Jurkat, Clone E6-1 (cell line): ENCODE results near the gene CCDC74A.
"Not testable (repeated sequence)": the region's sequence is repeated elsewhere in the genome, so short reads cannot be mapped to it uniquely, and the experiment has no call there.

Experiments
- DNase-seq: peaks from one replicate; pipeline ENCODE4 v3.0.0-alpha.2; 2011; ENCODE audit warnings: low read depth, low spot score
- H3K4me3 ChIP-seq: 2 replicates; pipeline ENCODE4 v1.5.1; 2011; ENCODE audit warnings: mild to moderate bottlenecking, low read length, control low read depth, moderate library complexity

CCDC74A gene

DNA sequence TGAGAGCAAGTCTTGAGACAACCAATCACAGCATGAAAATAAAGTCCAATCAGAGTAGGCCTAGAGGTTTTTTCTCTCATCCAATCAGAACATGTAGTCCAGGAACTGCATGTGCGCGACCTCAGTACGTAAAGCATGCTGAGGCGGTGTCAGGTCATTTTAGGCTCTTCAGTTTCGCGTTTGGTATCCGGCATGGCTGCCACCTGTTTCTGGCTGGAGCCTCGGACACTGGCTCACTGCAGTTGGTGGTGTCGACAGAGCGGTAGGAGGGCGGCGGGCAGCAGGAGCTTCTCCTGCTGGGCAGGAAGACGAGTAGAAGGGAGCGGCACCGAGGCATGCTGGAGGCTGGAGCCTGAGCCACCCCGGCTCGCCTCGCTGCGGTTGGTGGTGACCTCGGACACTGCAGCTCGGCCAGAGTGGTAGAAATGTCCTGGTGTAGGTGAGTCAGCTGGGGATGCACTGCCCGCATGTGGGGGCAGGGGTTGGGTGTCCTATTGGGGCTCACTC, 15.8 kb downstream of the CCDC74A start:
- H3K4me3 ChIP-seq = no peak overlapping the region
- no peak for DNase-seq

DNA sequence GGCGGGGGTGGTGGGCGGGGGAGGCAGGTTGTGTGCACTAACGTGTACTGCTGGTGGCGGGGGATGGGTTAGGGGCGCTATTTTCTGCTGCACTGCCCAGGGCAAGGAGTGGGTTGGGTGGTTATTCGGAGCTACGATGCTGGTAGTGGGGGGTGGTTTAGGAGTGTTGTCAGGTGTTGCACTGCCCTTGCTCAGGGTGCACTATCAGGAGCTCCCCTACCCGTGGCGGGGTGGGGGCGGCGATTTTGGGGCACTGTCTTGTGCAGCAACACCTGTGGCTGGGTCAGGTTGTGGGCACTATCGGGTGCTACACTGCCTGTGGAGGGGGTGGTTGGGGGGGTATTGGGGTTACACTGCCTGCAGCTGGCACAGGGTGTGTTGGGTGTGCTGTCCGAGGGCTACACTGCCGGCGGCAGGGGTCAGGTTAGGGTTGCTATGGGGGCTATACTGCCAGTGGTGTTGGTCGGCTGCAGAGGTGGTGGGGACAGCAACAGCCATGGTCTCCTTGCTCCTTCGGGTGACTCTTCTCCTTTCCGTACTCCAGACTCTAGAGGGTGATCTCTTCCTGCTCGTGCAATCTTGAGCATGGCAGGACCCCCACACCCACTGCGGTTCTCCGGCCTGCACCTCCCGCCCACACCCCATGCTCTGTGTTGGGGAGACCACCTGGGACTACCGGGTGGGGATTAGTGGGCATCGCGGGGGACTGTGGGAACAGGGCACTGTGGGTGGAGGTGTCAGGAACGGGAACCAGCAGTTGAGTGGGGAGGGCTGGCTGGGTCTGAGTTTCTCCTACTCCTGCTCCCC, 16.5 kb downstream of the CCDC74A start:
- H3K4me3 ChIP-seq, DNase-seq: not testable (repeated sequence)

DNA sequence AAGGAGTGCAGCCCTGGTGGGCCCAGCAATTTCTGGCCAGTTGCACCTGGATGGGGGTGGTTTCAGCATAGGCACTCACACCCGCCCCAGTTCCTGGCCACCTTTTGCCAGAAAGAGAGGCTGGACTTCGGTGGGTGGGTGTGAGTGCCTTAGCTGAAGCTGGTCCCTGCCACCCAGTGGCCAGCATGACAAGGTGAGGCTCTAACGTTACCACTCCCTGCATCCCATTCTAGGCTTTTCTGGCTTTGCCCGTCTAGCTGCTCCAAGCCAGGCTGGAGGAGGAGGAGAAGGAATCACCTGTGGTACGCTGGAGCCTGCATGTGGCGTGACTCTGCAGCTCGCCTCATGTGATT, 17.1 kb downstream of the CCDC74A start:
- H3K4me3 ChIP-seq, DNase-seq: not testable (repeated sequence)

DNA sequence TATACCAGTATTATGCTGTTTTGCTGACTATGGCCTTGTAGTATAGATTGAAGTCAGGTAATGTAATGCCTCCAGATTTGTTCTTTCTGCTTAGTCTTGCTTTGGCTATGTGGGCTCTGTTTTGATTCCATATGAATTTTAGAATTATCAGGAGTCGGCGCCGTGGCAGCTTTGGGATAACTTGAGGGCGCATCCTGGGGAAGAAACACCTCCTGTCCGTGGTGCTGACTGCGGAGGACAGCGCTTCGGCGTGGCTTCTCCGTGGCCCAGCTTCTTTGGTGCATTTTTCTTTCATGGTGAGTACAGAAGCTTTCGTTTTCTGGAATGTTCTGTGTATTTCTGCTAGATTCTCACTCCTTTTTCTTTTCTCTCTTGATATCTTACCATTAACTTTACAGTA, 25.2 kb downstream of the CCDC74A start:
- DNase-seq = no peak
- H3K4me3 ChIP-seq = no peak overlapping the region

DNA sequence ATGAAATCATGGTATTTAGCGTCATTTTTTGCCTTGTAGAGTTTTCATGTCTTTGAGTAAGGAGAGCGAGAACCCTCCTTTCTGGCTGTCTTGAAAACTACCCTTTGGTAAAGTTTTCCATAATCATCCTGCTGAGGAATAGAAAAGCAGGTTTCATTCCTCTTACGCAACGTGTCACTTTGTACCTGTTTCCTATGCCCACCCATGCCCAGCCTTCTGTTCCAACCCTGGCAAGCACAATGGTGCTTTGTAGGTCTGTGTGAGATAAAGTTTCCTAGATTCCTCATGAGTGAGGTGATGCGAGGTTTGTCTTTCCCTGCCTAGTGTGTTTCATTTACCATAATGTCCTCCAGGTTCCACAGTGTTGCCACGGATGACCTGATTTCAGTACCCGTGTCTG, 29.3 kb downstream of the CCDC74A start:
- no peak overlapping the region for H3K4me3 ChIP-seq
- no peak for DNase-seq

DNA sequence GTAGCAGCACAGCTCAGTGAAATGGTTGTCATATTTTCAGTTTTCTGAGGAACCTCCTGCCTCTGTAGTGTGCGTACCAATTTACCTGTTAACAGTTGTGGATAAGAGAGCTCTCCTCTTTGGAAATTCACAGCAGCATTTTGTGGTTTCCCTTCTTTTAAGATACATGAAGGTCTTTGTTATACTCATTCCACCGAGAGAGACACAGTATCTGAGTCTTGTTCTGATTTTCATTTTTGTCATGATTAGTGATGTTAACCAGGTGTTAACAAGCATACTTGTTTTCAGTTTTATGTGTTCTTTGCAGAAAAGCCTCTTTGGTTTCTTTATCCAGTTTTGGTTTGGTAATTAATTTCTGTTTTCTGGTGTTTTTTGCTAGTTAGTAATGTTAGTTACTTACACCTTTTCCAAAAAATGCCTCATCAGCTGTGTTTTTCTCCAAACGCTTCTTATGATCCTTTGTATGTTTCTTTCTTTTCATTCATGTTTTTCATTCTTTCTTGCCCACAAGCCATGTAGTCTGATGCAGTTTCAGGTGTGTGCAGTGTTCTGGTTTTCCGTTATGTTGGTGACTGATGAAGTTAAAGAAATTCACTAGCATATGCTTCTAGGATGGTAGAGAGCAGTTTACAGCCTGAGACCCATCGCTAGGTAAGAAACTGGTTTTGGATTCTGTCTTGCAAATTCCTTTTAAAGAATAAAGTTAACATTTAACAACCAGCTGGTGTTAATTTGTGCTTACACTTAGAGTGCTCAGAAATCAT, 30.1 kb downstream of the CCDC74A start:
- DNase-seq = no peak
- H3K4me3 ChIP-seq = no peak overlapping the region

DNA sequence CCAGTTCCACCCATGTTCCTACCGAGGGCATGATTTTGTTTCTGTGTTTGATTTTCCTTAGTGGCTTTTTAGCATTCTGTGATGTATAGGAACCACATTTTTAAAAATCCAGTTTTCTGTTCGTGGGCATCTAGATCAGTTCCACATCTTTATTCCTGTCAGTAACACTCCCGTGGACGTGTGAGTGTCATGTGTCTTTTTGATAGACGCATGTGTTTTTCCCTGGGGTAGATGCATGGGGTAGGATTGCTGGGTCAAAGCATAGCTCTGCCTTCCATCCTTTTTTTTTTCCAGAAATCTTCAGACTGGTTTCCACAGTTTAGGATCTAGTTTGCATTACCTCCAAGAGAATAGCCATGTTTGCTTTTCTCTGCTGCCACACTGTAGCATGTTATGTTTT, 38.7 kb downstream of the CCDC74A start:
- no peak for DNase-seq
- no peak overlapping the region for H3K4me3 ChIP-seq

DNA sequence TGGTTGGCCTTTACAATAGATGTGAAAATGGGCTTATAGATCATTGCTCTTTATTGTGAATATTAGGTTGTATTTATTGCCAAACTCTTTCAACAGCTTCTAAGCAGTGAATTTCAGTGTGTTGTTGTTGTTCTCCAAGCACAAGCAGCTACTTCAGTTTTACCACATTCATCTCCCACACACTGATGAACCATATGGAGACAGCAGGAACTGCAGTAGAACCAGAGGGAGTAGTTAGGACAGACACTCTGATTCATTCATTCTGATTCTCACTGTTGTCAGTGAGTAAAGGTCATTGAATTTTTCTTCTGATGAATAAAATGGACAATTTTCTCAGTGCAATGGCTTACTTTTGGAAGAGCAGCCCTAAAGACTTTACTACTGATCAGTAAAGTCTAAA, 40.2 kb downstream of the CCDC74A start:
- no peak for DNase-seq

DNA sequence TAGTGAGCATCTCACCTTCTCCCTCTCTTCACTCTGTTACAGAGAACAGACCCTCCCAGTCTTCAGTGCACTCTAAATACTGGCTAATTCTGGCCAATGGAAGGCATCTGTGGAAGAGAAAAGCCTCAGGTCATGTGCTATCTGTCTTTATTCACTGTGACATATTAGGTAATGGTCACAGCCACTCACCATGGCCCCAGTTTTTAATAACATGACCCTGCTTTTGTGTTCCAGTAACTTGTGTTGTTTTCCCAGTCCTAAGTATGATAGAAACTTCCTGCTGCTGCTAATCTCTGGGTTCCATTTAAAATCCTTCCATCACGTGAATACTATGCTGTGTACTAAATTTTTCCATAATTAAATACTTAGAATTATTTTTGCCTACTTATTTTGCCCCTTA, 40.7 kb downstream of the CCDC74A start:
- not testable (repeated sequence) for H3K4me3 ChIP-seq, DNase-seq

More for the DNA sequence above, 40.2 kb downstream of the CCDC74A start:
- H3K4me3 ChIP-seq = no peak overlapping the region

DNA sequence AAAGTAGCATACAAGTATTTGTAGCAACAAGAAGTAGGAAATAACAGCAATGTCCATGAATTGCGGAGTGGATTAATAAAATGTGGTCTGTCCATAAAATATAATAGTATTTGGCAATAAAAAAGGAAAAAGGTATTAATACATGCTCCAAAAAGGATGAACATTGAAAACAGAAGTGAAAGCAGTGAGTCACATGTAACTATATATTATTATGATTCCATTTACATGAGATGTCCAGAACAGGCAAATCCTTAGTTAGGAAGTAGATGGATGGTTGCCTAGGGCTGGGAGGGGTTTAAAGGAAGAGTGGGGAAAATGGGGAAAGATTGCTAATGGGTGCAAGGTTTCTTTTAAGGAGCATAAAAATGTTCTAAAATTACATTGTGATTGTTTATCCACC, 44.5 kb downstream of the CCDC74A start:
- DNase-seq = no peak

DNA sequence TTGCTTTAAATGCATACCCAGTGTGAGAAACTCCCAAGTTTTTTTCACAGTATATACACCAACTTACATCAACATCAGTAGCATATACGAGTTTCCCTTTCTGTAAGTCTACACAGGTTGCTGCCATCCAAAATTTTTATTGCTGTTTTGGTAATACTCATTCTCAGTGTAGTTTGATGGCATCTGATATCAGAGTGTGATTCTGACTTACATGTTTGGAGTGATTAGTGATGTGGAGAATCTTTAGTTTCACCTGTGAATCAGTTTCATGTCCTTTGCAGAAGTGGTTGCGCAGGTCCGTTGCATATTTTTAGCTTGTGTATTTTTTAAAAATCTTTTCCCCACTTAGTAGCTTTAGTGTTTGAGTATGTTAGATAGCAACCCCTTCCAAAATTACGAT, 50.1 kb downstream of the CCDC74A start:
- H3K4me3 ChIP-seq = no peak overlapping the region
- DNase-seq = no peak

More for the DNA sequence above, 44.5 kb downstream of the CCDC74A start:
- H3K4me3 ChIP-seq = no peak overlapping the region

DNA sequence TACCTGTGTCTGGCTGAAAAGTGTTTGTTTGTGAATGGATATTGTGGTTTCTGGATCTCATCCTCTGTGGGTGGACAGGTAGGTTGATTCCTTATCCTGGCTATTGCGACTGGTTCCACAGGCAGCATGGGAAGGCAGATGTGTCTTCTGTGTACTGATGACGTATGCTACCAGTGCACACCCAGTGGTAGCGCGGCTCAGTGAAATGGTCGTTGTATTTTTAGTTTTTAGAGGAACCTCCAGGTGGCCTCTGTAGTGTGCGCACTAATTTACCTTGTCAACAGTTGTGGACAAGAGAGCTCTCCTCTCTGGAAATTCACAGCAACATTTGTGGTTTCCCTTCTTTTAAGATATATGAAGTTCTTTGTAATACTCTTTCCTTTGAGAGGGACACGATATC, 52.5 kb downstream of the CCDC74A start:
- no peak overlapping the region for H3K4me3 ChIP-seq
- no peak for DNase-seq
